ENCODE data around the gene ZCCHC24. TPM values are rescaled to one million over a fixed set of nuclear protein-coding genes. Genes with fewer than 3 reads are reported as not detected.

The ZCCHC24 gene
- total and polyA plus RNA-seq, 4 donors = 7.8 to 23.9 (median 14.8) TPM

DNA sequence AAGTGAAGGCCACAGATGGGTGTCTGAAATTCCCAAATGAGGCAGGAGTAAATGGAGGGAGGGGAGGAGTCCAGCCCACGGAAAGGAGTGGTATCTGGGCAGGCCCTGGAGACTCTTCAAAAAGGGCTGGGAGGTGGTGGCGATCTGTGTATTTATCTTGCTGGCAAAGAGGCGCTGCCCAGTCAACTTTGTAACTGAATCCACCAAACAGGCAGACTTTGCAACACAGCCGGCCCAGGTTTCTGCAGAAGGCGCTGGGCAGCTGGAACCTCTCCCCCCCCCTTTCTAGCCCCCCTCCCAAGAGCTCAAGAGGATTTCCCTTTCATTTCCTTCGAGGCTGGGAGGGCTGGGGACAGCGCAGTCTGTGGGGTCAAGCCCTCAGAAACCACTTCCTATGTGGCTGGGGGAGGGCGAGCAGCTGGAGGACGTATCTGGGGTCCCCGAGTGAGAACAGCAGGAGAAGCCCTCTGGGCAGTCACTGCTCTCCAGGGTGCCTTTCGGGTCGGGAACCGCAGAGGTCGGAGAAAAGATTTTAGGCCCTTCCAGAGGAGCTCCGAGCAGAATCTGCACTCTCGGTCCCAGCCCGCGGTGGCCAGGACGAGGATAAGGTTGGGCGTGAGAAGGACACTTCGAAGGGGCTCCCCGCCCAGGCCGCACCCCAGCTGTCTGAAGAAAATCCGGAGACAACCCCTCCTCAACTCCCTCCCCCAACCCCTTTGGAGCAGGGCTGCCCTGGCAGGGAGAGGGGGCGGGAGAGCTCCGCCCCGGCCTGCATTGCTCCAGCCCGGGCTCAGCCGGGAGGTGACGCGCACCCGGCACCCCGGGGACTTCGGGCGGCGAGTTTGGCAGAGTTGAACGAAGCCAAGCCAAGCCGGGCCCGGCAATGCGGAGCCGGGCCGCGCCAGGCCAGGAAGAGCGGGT, 965 bp downstream of the ZCCHC24 start:
- Histone ChIP-seq H3K9me3 (ENCODE audit: control insufficient read depth in 4 of 4, low read length in 3 of 4) (no peaks in the 10 kb centered on the region), H3K27me3 (ENCODE audit: control insufficient read depth in 4 of 4, insufficient read depth in 4 of 4, low read length in 3 of 4) (no peaks in the 10 kb centered on the region), H3K36me3 (ENCODE audit: control insufficient read depth in 4 of 4, insufficient read depth in 3 of 4, low read depth in 1 of 4, low read length in 3 of 4) (no peaks in the 10 kb centered on the region), H3K27ac (ENCODE audit: low read depth in 1 of 2, low read length in 2 of 2) (peak overlapping the region; percentile 81 to 88), H3K4me3 (ENCODE audit: low read depth in 1 of 3, low read length in 3 of 3) (peak overlapping the region; percentile 83 to 93 (median 87)), H3K9ac (ENCODE audit: low read depth in 1 of 2, low read length in 2 of 2) (peak overlapping the region; percentile 45 to 87), H3K4me1 (ENCODE audit: control insufficient read depth in 4 of 4, insufficient read depth in 4 of 4, low read length in 3 of 4) (peaks cover 12 to 49% (median 46%) of the 10 kb centered on the region in 4 donors)
- peak; percentile 63 for DNase-seq (ENCODE audit: low spot score)
- peak; percentile 32 to 50 for TF ChIP-seq RAD21 (IDR thresholded peaks at IDR 0.05)
- TF ChIP-seq YY1 (IDR thresholded peaks at IDR 0.05) = peak; percentile 86
- no peak for TF ChIP-seq FOXA1 (IDR thresholded peaks at IDR 0.05)
- peak; percentile 61 to 68 for TF ChIP-seq HNF4A (conservative IDR thresholded peaks at IDR 0.05)
- TF ChIP-seq, protein P1, sequence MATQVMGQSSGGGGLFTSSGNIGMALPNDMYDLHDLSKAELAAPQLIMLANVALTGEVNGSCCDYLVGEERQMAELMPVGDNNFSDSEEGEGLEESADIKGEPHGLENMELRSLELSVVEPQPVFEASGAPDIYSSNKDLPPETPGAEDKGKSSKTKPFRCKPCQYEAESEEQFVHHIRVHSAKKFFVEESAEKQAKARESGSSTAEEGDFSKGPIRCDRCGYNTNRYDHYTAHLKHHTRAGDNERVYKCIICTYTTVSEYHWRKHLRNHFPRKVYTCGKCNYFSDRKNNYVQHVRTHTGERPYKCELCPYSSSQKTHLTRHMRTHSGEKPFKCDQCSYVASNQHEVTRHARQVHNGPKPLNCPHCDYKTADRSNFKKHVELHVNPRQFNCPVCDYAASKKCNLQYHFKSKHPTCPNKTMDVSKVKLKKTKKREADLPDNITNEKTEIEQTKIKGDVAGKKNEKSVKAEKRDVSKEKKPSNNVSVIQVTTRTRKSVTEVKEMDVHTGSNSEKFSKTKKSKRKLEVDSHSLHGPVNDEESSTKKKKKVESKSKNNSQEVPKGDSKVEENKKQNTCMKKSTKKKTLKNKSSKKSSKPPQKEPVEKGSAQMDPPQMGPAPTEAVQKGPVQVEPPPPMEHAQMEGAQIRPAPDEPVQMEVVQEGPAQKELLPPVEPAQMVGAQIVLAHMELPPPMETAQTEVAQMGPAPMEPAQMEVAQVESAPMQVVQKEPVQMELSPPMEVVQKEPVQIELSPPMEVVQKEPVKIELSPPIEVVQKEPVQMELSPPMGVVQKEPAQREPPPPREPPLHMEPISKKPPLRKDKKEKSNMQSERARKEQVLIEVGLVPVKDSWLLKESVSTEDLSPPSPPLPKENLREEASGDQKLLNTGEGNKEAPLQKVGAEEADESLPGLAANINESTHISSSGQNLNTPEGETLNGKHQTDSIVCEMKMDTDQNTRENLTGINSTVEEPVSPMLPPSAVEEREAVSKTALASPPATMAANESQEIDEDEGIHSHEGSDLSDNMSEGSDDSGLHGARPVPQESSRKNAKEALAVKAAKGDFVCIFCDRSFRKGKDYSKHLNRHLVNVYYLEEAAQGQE (IDR thresholded peaks at IDR 0.05) = peak; percentile 80
- TF ChIP-seq, protein P2, sequence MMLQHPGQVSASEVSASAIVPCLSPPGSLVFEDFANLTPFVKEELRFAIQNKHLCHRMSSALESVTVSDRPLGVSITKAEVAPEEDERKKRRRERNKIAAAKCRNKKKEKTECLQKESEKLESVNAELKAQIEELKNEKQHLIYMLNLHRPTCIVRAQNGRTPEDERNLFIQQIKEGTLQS (IDR thresholded peaks at IDR 0.05) = no peak
- TF ChIP-seq, protein P3, sequence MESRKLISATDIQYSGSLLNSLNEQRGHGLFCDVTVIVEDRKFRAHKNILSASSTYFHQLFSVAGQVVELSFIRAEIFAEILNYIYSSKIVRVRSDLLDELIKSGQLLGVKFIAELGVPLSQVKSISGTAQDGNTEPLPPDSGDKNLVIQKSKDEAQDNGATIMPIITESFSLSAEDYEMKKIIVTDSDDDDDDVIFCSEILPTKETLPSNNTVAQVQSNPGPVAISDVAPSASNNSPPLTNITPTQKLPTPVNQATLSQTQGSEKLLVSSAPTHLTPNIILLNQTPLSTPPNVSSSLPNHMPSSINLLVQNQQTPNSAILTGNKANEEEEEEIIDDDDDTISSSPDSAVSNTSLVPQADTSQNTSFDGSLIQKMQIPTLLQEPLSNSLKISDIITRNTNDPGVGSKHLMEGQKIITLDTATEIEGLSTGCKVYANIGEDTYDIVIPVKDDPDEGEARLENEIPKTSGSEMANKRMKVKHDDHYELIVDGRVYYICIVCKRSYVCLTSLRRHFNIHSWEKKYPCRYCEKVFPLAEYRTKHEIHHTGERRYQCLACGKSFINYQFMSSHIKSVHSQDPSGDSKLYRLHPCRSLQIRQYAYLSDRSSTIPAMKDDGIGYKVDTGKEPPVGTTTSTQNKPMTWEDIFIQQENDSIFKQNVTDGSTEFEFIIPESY (IDR thresholded peaks at IDR 0.05) = no peak
- peak; percentile 36 for TF ChIP-seq HNF4G (IDR thresholded peaks at IDR 0.05)
- peak in 1 of 2 donors; percentile 38 for TF ChIP-seq JUND (IDR thresholded peaks at IDR 0.05)
- peak; percentile 40 for TF ChIP-seq FOXA2 (IDR thresholded peaks at IDR 0.05)
- TF ChIP-seq EGR1 (IDR thresholded peaks at IDR 0.05; ENCODE audit: low read depth in 2 of 2) = no peak
- peak; percentile 52 to 54 for TF ChIP-seq RXRA (IDR thresholded peaks at IDR 0.05)
- TF ChIP-seq NR2F2 (IDR thresholded peaks at IDR 0.05) = peak; percentile 65
- TF ChIP-seq, protein P4, sequence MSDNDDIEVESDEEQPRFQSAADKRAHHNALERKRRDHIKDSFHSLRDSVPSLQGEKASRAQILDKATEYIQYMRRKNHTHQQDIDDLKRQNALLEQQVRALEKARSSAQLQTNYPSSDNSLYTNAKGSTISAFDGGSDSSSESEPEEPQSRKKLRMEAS (IDR thresholded peaks at IDR 0.05) = no peak
- peak; percentile 57 for TF ChIP-seq SP1 (IDR thresholded peaks at IDR 0.05)
- TF ChIP-seq TAF1 (conservative IDR thresholded peaks at IDR 0.05) = peak; percentile 68
- TF ChIP-seq GABPA (IDR thresholded peaks at IDR 0.05 in 1 of 2, conservative IDR thresholded peaks at IDR 0.05 in 1 of 2) = no peak
- TF ChIP-seq, protein P5, sequence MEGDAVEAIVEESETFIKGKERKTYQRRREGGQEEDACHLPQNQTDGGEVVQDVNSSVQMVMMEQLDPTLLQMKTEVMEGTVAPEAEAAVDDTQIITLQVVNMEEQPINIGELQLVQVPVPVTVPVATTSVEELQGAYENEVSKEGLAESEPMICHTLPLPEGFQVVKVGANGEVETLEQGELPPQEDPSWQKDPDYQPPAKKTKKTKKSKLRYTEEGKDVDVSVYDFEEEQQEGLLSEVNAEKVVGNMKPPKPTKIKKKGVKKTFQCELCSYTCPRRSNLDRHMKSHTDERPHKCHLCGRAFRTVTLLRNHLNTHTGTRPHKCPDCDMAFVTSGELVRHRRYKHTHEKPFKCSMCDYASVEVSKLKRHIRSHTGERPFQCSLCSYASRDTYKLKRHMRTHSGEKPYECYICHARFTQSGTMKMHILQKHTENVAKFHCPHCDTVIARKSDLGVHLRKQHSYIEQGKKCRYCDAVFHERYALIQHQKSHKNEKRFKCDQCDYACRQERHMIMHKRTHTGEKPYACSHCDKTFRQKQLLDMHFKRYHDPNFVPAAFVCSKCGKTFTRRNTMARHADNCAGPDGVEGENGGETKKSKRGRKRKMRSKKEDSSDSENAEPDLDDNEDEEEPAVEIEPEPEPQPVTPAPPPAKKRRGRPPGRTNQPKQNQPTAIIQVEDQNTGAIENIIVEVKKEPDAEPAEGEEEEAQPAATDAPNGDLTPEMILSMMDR (IDR thresholded peaks at IDR 0.05; ENCODE audit: low read depth, low read length, missing input control) = no peak
- 1% methylated on average over 44 of the region's 44 CpGs for WGBS

Measured in liver (tissue), 9 donors.